H1 (cell line): Measurements from ENCODE around the gene GSTM3. TPM values are rescaled to one million over a fixed set of nuclear protein-coding genes. Genes with fewer than 3 reads are reported as not detected.

Source experiments
- CTCF ChIA-PET: fragments of 300-600 bp; sonication (Branson Sonifier 250); formaldehyde crosslinking; loops from one replicate; lab custom pipeline; 2021; ENCODE audit not compliant: partially characterized antibody; lab: Charles Lee
- POLR2A ChIA-PET: fragments of 300-600 bp; sonication (Branson Sonifier 250); formaldehyde crosslinking; loops from one replicate; lab custom pipeline; 2021; ENCODE audit warnings: inconsistent platforms; ENCODE audit not compliant: partially characterized antibody; lab: Charles Lee
- DNase-seq, 2 experiments: peaks; one replicate each; pipeline versions ENCODE4 v3.0.0 to v3.0.0-alpha.2; 2010 to 2022; ENCODE audit warnings: low spot score in 2 of 2, low read depth in 1 of 2, mixed read lengths in 1 of 2
- FAIRE-seq: peaks from 2 replicates; lab custom pipeline; 2011; peaks lifted over from hg19 to GRCh38; lab: Jason Lieb, UNC
- H2AFZ ChIP-seq: 2 replicates; pipeline ENCODE4 v1.8.1; 2012; ENCODE audit warnings: low read length, inconsistent platforms
- H2AK5ac ChIP-seq: 2 replicates; pipeline ENCODE4 v1.6.1; 2013; ENCODE audit warnings: low read depth, low read length
- H2BK120ac ChIP-seq: replicated peaks from 2 replicates; pipeline ENCODE3; 2013; ENCODE audit warnings: low read depth, low read length, inconsistent platforms
- H2BK12ac ChIP-seq: 2 replicates; pipeline ENCODE4 v1.6.1; 2013; ENCODE audit warnings: low read depth, low read length
- H2BK15ac ChIP-seq: 2 replicates; pipeline ENCODE4 v1.6.1; 2013; ENCODE audit warnings: low read length
- H2BK20ac ChIP-seq: 2 replicates; pipeline ENCODE4 v1.6.1; 2013; ENCODE audit warnings: low read length
- H2BK5ac ChIP-seq: 2 replicates; pipeline ENCODE4 v1.6.1; 2013; ENCODE audit warnings: low read depth, low read length
- H3K14ac ChIP-seq: 2 replicates; pipeline ENCODE4 v1.6.1; 2013; ENCODE audit warnings: inconsistent platforms; ENCODE audit not compliant: insufficient read length
- H3K18ac ChIP-seq: 2 replicates; pipeline ENCODE4 v1.6.1; 2013; ENCODE audit warnings: low read length; ENCODE audit errors: extremely low read depth
- H3K23ac ChIP-seq: 2 replicates; pipeline ENCODE4 v1.6.1; 2013; ENCODE audit warnings: inconsistent platforms; ENCODE audit not compliant: insufficient read length
- H3K23me2 ChIP-seq: 2 replicates; pipeline ENCODE4 v1.6.1; 2013; ENCODE audit warnings: low read depth, low read length
- H3K27ac ChIP-seq: 2 replicates; pipeline ENCODE4 v1.6.1; 2011; ENCODE audit warnings: low read depth, low read length, inconsistent platforms
- H3K27me3 ChIP-seq, 4 experiments: replicated peaks in 1 of 4; 1 replicate in 1 of 4; 2 replicates in 3 of 4; pipeline versions ENCODE4 v1.6.1 to v1.8.1; 2011 to 2013; ENCODE audit warnings: low read length in 3 of 4, mild to moderate bottlenecking in 3 of 4, inconsistent platforms in 2 of 4, mixed read lengths in 2 of 4, moderate library complexity in 1 of 4; ENCODE audit not compliant: control insufficient read depth in 3 of 4, insufficient read depth in 3 of 4; ENCODE audit errors: extremely low read depth in 1 of 4
- H3K36me3 ChIP-seq, 4 experiments: 2 replicates each; pipeline versions ENCODE4 v1.6.1 to v1.8.1; 2011 to 2013; ENCODE audit warnings: mild to moderate bottlenecking in 4 of 4, low read length in 3 of 4, moderate library complexity in 2 of 4, control low read depth in 1 of 4, inconsistent platforms in 1 of 4; ENCODE audit not compliant: insufficient read depth in 4 of 4, control insufficient read depth in 2 of 4
- H3K4ac ChIP-seq: replicated peaks from 2 replicates; pipeline ENCODE3; 2013; ENCODE audit warnings: low read length, low read depth, mixed read lengths, inconsistent platforms; ENCODE audit not compliant: insufficient read length
- H3K4me1 ChIP-seq, 4 experiments: replicated peaks in 1 of 4; 1 replicate in 1 of 4; 2 replicates in 3 of 4; pipeline versions ENCODE4 v1.6.1 to v1.8.1; 2011 to 2013; ENCODE audit warnings: low read length in 3 of 4, inconsistent platforms in 2 of 4, mixed read lengths in 1 of 4; ENCODE audit not compliant: insufficient read depth in 4 of 4, control insufficient read depth in 3 of 4
- H3K4me2 ChIP-seq, 2 experiments: 2 replicates each; pipeline versions ENCODE4 v1.6.1 to v1.8.1; 2011 to 2013; ENCODE audit warnings: low read depth in 2 of 2, low read length in 2 of 2, control low read depth in 1 of 2, inconsistent platforms in 1 of 2, mild to moderate bottlenecking in 1 of 2; ENCODE audit not compliant: insufficient read depth in 1 of 2
- H3K4me3 ChIP-seq, 4 experiments: fragments of 200-600, 300-600 bp in 1 of 4; sonication (generic), shearing (Covaris generic), sonication (Bioruptor Twin) in 1 of 4; 2 replicates each; pipeline versions ENCODE4 v1.5.1 to v1.8.1; 2011 to 2016; ENCODE audit warnings: low read length in 4 of 4, low read depth in 3 of 4, control low read depth in 2 of 4, inconsistent platforms in 2 of 4, mild to moderate bottlenecking in 2 of 4, mixed read lengths in 1 of 4, moderate library complexity in 1 of 4; ENCODE audit not compliant: insufficient read depth in 2 of 4; ENCODE audit errors: extremely low read depth in 1 of 4
- H3K56ac ChIP-seq: replicated peaks from 2 replicates; pipeline ENCODE3; 2013; ENCODE audit warnings: low read depth, mild to moderate bottlenecking, mixed read lengths, low read length, inconsistent platforms; ENCODE audit not compliant: insufficient read length
- H3K79me1 ChIP-seq: 2 replicates; pipeline ENCODE4 v1.6.1; 2013; ENCODE audit warnings: low read depth, low read length, control low read depth
- H3K79me2 ChIP-seq, 2 experiments: 2 replicates each; pipeline versions ENCODE4 v1.6.1 to v1.8.1; 2012 to 2013; ENCODE audit warnings: low read length in 2 of 2, mild to moderate bottlenecking in 2 of 2, inconsistent platforms in 1 of 2; ENCODE audit not compliant: insufficient read depth in 2 of 2, control insufficient read depth in 1 of 2
- H3K9ac ChIP-seq, 4 experiments: replicated peaks in 1 of 4; 1 replicate in 1 of 4; 2 replicates in 3 of 4; pipeline versions ENCODE4 v1.6.1 to v1.8.1; 2011 to 2013; ENCODE audit warnings: low read depth in 3 of 4, low read length in 3 of 4, control low read depth in 2 of 4, mild to moderate bottlenecking in 2 of 4, moderate library complexity in 2 of 4, inconsistent platforms in 1 of 4; ENCODE audit errors: extremely low read depth in 1 of 4
- H3K9me3 ChIP-seq, 2 experiments: 2 replicates each; pipeline versions ENCODE4 v1.6.1 to v1.8.1; 2012 to 2013; ENCODE audit warnings: mild to moderate bottlenecking in 2 of 2, moderate library complexity in 2 of 2, control low read depth in 1 of 2, inconsistent platforms in 1 of 2, low read depth in 1 of 2, low read length in 1 of 2, mixed read lengths in 1 of 2; ENCODE audit not compliant: insufficient read depth in 2 of 2
- H4K20me1 ChIP-seq, 2 experiments: replicated peaks in 1 of 2; 2 replicates each; pipeline versions ENCODE3 to v1.8.1; 2011 to 2013; ENCODE audit warnings: inconsistent platforms in 2 of 2, low read length in 2 of 2, mild to moderate bottlenecking in 1 of 2; ENCODE audit not compliant: insufficient read depth in 2 of 2, control insufficient read depth in 1 of 2
- H4K5ac ChIP-seq: 2 replicates; pipeline ENCODE4 v1.6.1; 2013; ENCODE audit warnings: low read length, low read depth, mixed read lengths, inconsistent platforms; ENCODE audit not compliant: insufficient read length
- H4K8ac ChIP-seq: 2 replicates; pipeline ENCODE4 v1.8.0; 2013; ENCODE audit warnings: mild to moderate bottlenecking, moderate library complexity, low read length, inconsistent platforms; ENCODE audit not compliant: insufficient read depth; ENCODE audit errors: extremely low read depth
- H4K91ac ChIP-seq: replicated peaks from 2 replicates; pipeline ENCODE3; 2013; ENCODE audit warnings: low read length, mixed read lengths, inconsistent platforms; ENCODE audit not compliant: insufficient read length
- CBX5 ChIP-seq: fragments of 300-800, 300-1000 bp; sonication (generic); IDR thresholded peaks from 2 replicates; pipeline ENCODE4 v1.7.1; 2016; ENCODE audit warnings: antibody characterized with exemption, low read length, low read depth
- CHD1 ChIP-seq: IDR thresholded peaks from 2 replicates; pipeline ENCODE4 v1.6.1; 2012; ENCODE audit warnings: low read depth, low read length, improper control_type of control experiment
- JUN ChIP-seq: IDR thresholded peaks from 2 replicates; pipeline ENCODE4 v1.6.1; 2011; ENCODE audit warnings: low read depth, mild to moderate bottlenecking, improper control_type of control experiment, low read length
- RNF2 ChIP-seq: fragments of 200-900, 300-1000 bp; sonication (generic); IDR thresholded peaks from 2 replicates; pipeline ENCODE4 v1.7.1; 2016; ENCODE audit warnings: borderline replicate concordance, low read depth, mild to moderate bottlenecking, antibody characterized with exemption, low read length; ENCODE audit not compliant: poor library complexity, severe bottlenecking; ENCODE audit errors: missing control alignments
- WGBS, 2 experiments: shearing (Covaris generic) in 1 of 2; methylation state at CpG; one replicate each; pipeline versions ENCODE4 v1.1.6 to v1.1.7; 2013 to 2015; ENCODE audit warnings: low lambda C conversion rate in 2 of 2, mixed read lengths in 2 of 2, inconsistent platforms in 1 of 2, low coverage in 1 of 2, missing lambda C conversion rate in 1 of 2; ENCODE audit not compliant: insufficient replicate concordance in 2 of 2, insufficient coverage in 1 of 2, insufficient read length in 1 of 2; ENCODE audit errors: extremely low coverage in 1 of 2, missing lambda C conversion rate in 1 of 2; 5-methylcytosine and 5-hydroxymethylcytosine counted together
- polyA plus RNA-seq, 7 experiments: library from polyadenylated mRNA; depleted of rRNA in 3 of 7; stranded (reverse) in 5 of 7; unstranded in 2 of 7; fragments of >200 nt in 5 of 7; fragments of 200-250 nt in 2 of 7; gene quantifications; 1 replicate in 5 of 7; 2 replicates in 1 of 7; 4 replicates in 1 of 7; pipeline versions ENCODE4 v1.2.1 to v1.2.3, GENCODE V29; 2011 to 2013; ENCODE audit warnings: missing spikeins in 2 of 7, mixed read lengths in 2 of 7
- total RNA-seq: library from RNA; stranded (reverse); fragmentation: NEBNext Ultra II Directional; extraction: Animal tissue kit (Norgen Biotek cat#: 25700); gene quantifications from 2 replicates; pipeline ENCODE4 v1.2.1, GENCODE V29; 2021
- TF ChIP-seq, protein P1 (sequence below): IDR thresholded peaks from 2 replicates; pipeline ENCODE4 v1.6.1; 2011; ENCODE audit warnings: low read depth, mild to moderate bottlenecking, low read length; ENCODE audit not compliant: insufficient read depth

GSTM3 gene
- total and polyA plus RNA-seq, 2 of the 8 experiments (the other 6 are each of a cell fraction or from before 2014, with no cell fraction given) = 2.2 to 5.1 TPM

DNA sequence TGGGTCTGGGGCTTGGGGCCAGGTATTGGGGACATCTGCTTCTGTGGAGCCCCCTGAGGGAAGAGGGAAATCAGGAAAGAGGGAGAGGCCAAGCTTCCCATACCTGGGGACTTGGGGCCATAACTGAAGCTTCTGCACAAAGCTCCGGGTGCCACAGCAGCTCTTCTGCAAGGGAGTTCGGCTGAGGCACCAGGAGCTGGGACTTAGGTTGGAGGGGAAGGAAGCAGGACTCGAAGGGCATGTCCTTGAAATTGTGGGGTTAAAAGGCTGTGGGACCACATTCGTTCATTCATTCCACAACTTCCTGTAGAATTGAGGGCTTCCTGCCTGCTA lies 24.6 kb upstream of the GSTM3 start:
- Histone ChIP-seq H4K20me1 (no peaks in the 10 kb centered on the region), H3K27me3 (no peaks in the 10 kb centered on the region), H3K4ac (no peak overlapping the region)
- CTCF ChIA-PET = interaction anchor here (1.0 to 5.1 kb wide), 7 partner anchors 10 to 233 kb away, joined by 3 to 43 read pairs (median 3); no protein-coding TSS in a partner anchor
- DNase-seq = no peak
- TF ChIP-seq JUN (no peak), RNF2 (no peak), CHD1 (no peak), CBX5 (no peak)
- TF ChIP-seq, protein P1, sequence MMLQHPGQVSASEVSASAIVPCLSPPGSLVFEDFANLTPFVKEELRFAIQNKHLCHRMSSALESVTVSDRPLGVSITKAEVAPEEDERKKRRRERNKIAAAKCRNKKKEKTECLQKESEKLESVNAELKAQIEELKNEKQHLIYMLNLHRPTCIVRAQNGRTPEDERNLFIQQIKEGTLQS = no peak
- TF ChIP-seq, all 59 proteins: peak for 0
- no peaks in the 10 kb centered on the region for H3K79me1 ChIP-seq
- H2BK5ac ChIP-seq = no peak overlapping the region
- no peak overlapping the region for H2BK15ac ChIP-seq
- no peak overlapping the region for H2AFZ ChIP-seq
- POLR2A ChIA-PET = no interaction called here
- no peaks in the 10 kb centered on the region; a peak in 1 of 7 replicates for H3K4me1 ChIP-seq
- H3K9me3 ChIP-seq = no peaks in the 10 kb centered on the region
- H2BK12ac ChIP-seq = no peak overlapping the region
- no peak overlapping the region for H2BK120ac ChIP-seq
- no peak for FAIRE-seq
- no peak overlapping the region for H3K18ac ChIP-seq
- no peak overlapping the region for H3K27ac ChIP-seq
- no peak overlapping the region for H3K56ac ChIP-seq
- H3K14ac ChIP-seq = no peak overlapping the region
- no peak overlapping the region for H4K91ac ChIP-seq
- H2BK20ac ChIP-seq = no peak overlapping the region
- H3K23ac ChIP-seq = no peak overlapping the region
- H3K79me2 ChIP-seq = no peaks in the 10 kb centered on the region
- no peak overlapping the region for H3K4me3 ChIP-seq
- no peak overlapping the region for H4K5ac ChIP-seq
- H3K9ac ChIP-seq = no peak overlapping the region
- 87% methylated on average over 4 of the region's 4 CpGs; no CpG with 5 or more reads in 1 of the 2 experiments for WGBS, 2 experiments
- H3K4me2 ChIP-seq = no peak overlapping the region
- no peaks in the 10 kb centered on the region for H3K36me3 ChIP-seq
- 0 out of 2 replicates have a peak, but pooled peaks cover 1% of the 10 kb centered on the region for H3K23me2 ChIP-seq
- no peak overlapping the region for H4K8ac ChIP-seq
- no peak overlapping the region for H2AK5ac ChIP-seq
